ENCODE measurements around the gene C19orf81. TPM values are rescaled to one million over a fixed set of nuclear protein-coding genes. Genes with fewer than 3 reads are reported as not detected.
A peak's percentile ranks its signal among the peaks of the same experiment; 100 is the strongest.
"Not testable (repeated sequence)": the region's sequence is repeated elsewhere in the genome, so short reads cannot be mapped to it uniquely, and the experiment has no call there.

The C19orf81 gene
- total and polyA plus RNA-seq, 2 experiments from 2014 or later, result 1.6 TPM; not detected in 1

DNA sequence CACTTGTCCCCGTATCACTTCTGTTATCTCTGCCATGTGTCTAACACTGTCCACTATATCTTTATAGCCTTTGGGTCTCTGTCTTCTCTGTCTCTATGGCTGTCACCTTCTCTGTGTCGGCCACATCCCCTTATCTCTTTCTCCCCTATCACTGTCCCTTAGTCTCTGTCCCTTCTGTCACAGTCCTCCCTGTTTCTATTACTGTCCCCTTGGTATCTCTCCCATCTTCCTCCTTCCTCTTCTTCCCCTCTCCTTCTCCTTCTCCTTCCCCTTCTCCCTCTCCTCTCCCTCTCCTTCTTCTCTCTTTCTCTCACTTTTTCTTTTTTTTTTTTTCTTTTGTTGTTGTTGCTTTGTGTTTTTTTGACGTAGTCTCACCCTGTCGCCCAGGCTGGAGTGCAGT, 46.3 kb upstream of the C19orf81 start:
- Histone ChIP-seq H3K27me3 (replicated peaks; ENCODE audit: insufficient read depth) (peaks cover 35% of the 10 kb centered on the region), H4K20me1 (ENCODE audit: insufficient read depth) (no peaks in the 10 kb centered on the region), H3K27ac (no peak overlapping the region), H3K9ac (no peak overlapping the region), H2AFZ (no peak overlapping the region), H3K36me3 (ENCODE audit: low read depth) (no peaks in the 10 kb centered on the region), H3K9me3 (ENCODE audit: low read depth) (no peaks in the 10 kb centered on the region), H3K9me2 (ENCODE audit: insufficient read depth) (no peaks in the 10 kb centered on the region), H3F3A (ENCODE audit: insufficient read depth) (no peaks in the 10 kb centered on the region), H3K4me1 (ENCODE audit: insufficient read depth) (no peaks in the 10 kb centered on the region), H3K4me3 (no peak overlapping the region), H3K4me2 (ENCODE audit: unreplicated experiment) (no peak overlapping the region), H3K79me2 (ENCODE audit: insufficient read depth) (no peaks in the 10 kb centered on the region)
- 17 to 24% methylated on average over 4 of the region's 4 CpGs for WGBS, 2 experiments (ENCODE audit: low coverage in 1 of 2, low lambda C conversion rate in 2 of 2, missing lambda C conversion rate in 2 of 2)
- in situ Hi-C loops (cut with MboI), result no loop called here
- no peak for DNase-seq
- TF ChIP-seq EZH2 (IDR thresholded peaks at IDR 0.05; ENCODE audit: insufficient read depth, poor library complexity, severe bottlenecking) (no peak), EZH2phosphoT487 (IDR thresholded peaks at IDR 0.05; ENCODE audit: insufficient read depth, low read depth) (no peak)

GRCh38 chr19:50604264-50605073, 44.8 kb upstream of the C19orf81 start:
- H3K79me2 ChIP-seq (ENCODE audit: insufficient read depth); H4K20me1 ChIP-seq (ENCODE audit: insufficient read depth); H2AFZ ChIP-seq; H3K4me1 ChIP-seq (ENCODE audit: insufficient read depth); H3K27ac ChIP-seq; H3K36me3 ChIP-seq (ENCODE audit: low read depth); H3K9me3 ChIP-seq (ENCODE audit: low read depth); in situ Hi-C loops (cut with MboI); H3K9me2 ChIP-seq (ENCODE audit: insufficient read depth); H3K9ac ChIP-seq; H3F3A ChIP-seq (ENCODE audit: insufficient read depth); H3K4me2 ChIP-seq (ENCODE audit: unreplicated experiment); H3K4me3 ChIP-seq; DNase-seq: not testable (repeated sequence)
- H3K27me3 ChIP-seq (replicated peaks; ENCODE audit: insufficient read depth), result peaks cover 27% of the 10 kb centered on the region
- 69 to 80% methylated on average over 17 to 44 of the region's 56 CpGs for WGBS, 2 experiments (ENCODE audit: low coverage in 1 of 2, low lambda C conversion rate in 2 of 2, missing lambda C conversion rate in 2 of 2)

GRCh38 chr19:50606059-50606836, 43.0 kb upstream of the C19orf81 start:
- H2AFZ ChIP-seq; H3K4me2 ChIP-seq (ENCODE audit: unreplicated experiment); H3K9ac ChIP-seq; H3K9me2 ChIP-seq (ENCODE audit: insufficient read depth); H3K79me2 ChIP-seq (ENCODE audit: insufficient read depth); H3K27ac ChIP-seq; H3K4me3 ChIP-seq; H3K36me3 ChIP-seq (ENCODE audit: low read depth); H3K9me3 ChIP-seq (ENCODE audit: low read depth); H4K20me1 ChIP-seq (ENCODE audit: insufficient read depth); H3K4me1 ChIP-seq (ENCODE audit: insufficient read depth); H3F3A ChIP-seq (ENCODE audit: insufficient read depth); in situ Hi-C loops (cut with MboI): not testable (repeated sequence)
- H3K27me3 ChIP-seq (replicated peaks; ENCODE audit: insufficient read depth), result peaks cover 10% of the 10 kb centered on the region
- 25 to 26% methylated on average over 46 to 47 of the region's 58 CpGs for WGBS, 2 experiments (ENCODE audit: low coverage in 1 of 2, low lambda C conversion rate in 2 of 2, missing lambda C conversion rate in 2 of 2)
- DNase-seq, result peak; percentile 5

GRCh38 chr19:50607388-50607787, 41.9 kb upstream of the C19orf81 start:
- Histone ChIP-seq H2AFZ (no peak overlapping the region), H3K4me2 (ENCODE audit: unreplicated experiment) (no peak overlapping the region), H3K9me2 (ENCODE audit: insufficient read depth) (no peaks in the 10 kb centered on the region), H3K27ac (no peak overlapping the region), H3K4me1 (ENCODE audit: insufficient read depth) (no peaks in the 10 kb centered on the region), H3K9ac (no peak overlapping the region), H3K79me2 (ENCODE audit: insufficient read depth) (no peaks in the 10 kb centered on the region), H3K9me3 (ENCODE audit: low read depth) (no peaks in the 10 kb centered on the region), H3K4me3 (no peak overlapping the region), H3F3A (ENCODE audit: insufficient read depth) (no peaks in the 10 kb centered on the region), H3K36me3 (ENCODE audit: low read depth) (no peaks in the 10 kb centered on the region), H4K20me1 (ENCODE audit: insufficient read depth) (no peaks in the 10 kb centered on the region), H3K27me3 (replicated peaks; ENCODE audit: insufficient read depth) (0 out of 2 replicates have a peak, but pooled peaks cover under 1% of the 10 kb centered on the region)
- 49 to 50% methylated on average over 20 of the region's 20 CpGs for WGBS, 2 experiments (ENCODE audit: low coverage in 1 of 2, low lambda C conversion rate in 2 of 2, missing lambda C conversion rate in 2 of 2)
- TF ChIP-seq EZH2phosphoT487 (IDR thresholded peaks at IDR 0.05; ENCODE audit: insufficient read depth, low read depth) (no peak), EZH2 (IDR thresholded peaks at IDR 0.05; ENCODE audit: insufficient read depth, poor library complexity, severe bottlenecking) (no peak)
- DNase-seq, result no peak
- in situ Hi-C loops (cut with MboI), result no loop called here

Measured in GM23248 (cell line).